Measurements from ENCODE around the gene LRRTM4.

DNA sequence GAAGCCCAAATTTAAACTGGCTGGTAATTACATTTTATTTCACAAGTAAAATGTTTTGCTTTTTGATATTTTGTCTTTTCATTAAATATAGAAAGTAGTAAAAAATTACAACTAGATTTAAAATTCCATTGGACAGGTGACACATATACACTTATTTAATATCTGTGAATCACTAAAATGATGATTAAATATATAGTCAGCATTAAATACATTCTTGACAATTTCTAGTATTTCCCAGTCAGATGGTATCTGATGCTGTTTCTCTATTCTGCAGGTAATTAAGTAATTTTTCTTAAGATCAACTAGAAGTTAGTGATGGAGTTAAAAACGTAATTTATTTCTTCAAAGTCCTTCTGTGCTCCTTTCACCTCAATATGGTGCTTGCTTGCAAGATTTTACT, 237.8 kb downstream of the LRRTM4 start:
- no peak for TF ChIP-seq CENPX (CRISPR knock-in tag; IDR thresholded peaks at IDR 0.05)
- no peak for TF ChIP-seq SMAD1 (CRISPR knock-in tag; IDR thresholded peaks at IDR 0.05; ENCODE audit: borderline replicate concordance, low read depth)
- no peak for TF ChIP-seq FOSL2 (CRISPR knock-in tag; IDR thresholded peaks at IDR 0.05)
- TF ChIP-seq, protein P1, sequence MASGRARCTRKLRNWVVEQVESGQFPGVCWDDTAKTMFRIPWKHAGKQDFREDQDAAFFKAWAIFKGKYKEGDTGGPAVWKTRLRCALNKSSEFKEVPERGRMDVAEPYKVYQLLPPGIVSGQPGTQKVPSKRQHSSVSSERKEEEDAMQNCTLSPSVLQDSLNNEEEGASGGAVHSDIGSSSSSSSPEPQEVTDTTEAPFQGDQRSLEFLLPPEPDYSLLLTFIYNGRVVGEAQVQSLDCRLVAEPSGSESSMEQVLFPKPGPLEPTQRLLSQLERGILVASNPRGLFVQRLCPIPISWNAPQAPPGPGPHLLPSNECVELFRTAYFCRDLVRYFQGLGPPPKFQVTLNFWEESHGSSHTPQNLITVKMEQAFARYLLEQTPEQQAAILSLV (CRISPR knock-in tag; IDR thresholded peaks at IDR 0.05; ENCODE audit: borderline replicate concordance) = no peak
- TF ChIP-seq POLR2A (IDR thresholded peaks at IDR 0.05; ENCODE audit: insufficient read depth in 1 of 2, low read depth in 2 of 2, low read length in 2 of 2) = no peak
- TF ChIP-seq ZGPAT (CRISPR knock-in tag; IDR thresholded peaks at IDR 0.05) = no peak
- TF ChIP-seq SP1 (IDR thresholded peaks at IDR 0.05) = no peak
- no peak for TF ChIP-seq SP1 (CRISPR knock-in tag; IDR thresholded peaks at IDR 0.05)
